Neutrophil (primary cell): ENCODE results near the gene RPS6KB2.
A peak's percentile ranks its signal among the peaks of the same experiment; 100 is the strongest.
"Not testable (repeated sequence)": the region's sequence is repeated elsewhere in the genome, so short reads cannot be mapped to it uniquely, and the experiment has no call there.

ENCODE experiments used
- H3K27ac ChIP-seq: fragments of 200-600 bp; sonication (generic); 2 replicates; pipeline ENCODE4 v1.5.1; 2016; ENCODE audit warnings: mild to moderate bottlenecking, moderate library complexity
- H3K27me3 ChIP-seq: fragments of 200-600 bp; sonication (generic); 2 replicates; pipeline ENCODE4 v1.6.0; 2016; ENCODE audit warnings: mild to moderate bottlenecking
- H3K36me3 ChIP-seq: fragments of 200-600 bp; sonication (generic); 2 replicates; pipeline ENCODE4 v1.5.1; 2017
- H3K4me1 ChIP-seq, 2 experiments: fragments of 200-600 bp in 1 of 2; sonication (generic) in 1 of 2; 1 replicate in 1 of 2; 2 replicates in 1 of 2; pipeline versions ENCODE4 v1.5.1 to v1.6.1; 2013 to 2016; ENCODE audit warnings: low read depth in 1 of 2, low read length in 1 of 2, mild to moderate bottlenecking in 1 of 2, moderate library complexity in 1 of 2; ENCODE audit not compliant: control insufficient read depth in 1 of 2, insufficient read depth in 1 of 2
- H3K4me3 ChIP-seq, 2 experiments: fragments of 200-600 bp in 1 of 2; sonication (generic) in 1 of 2; 1 replicate in 1 of 2; 2 replicates in 1 of 2; pipeline ENCODE4 v1.5.1; 2013 to 2016; ENCODE audit warnings: low read depth in 1 of 2, low read length in 1 of 2, mild to moderate bottlenecking in 1 of 2, moderate library complexity in 1 of 2
- H3K9me3 ChIP-seq: fragments of 200-600 bp; sonication (generic); 2 replicates; pipeline ENCODE4 v1.5.1; 2016
- TF ChIP-seq, protein P1 (sequence below): fragments of 200-600 bp; sonication (generic); IDR thresholded peaks from 2 replicates; pipeline ENCODE4 v1.5.1; 2016; ENCODE audit warnings: antibody characterized with exemption

RPS6KB2 gene

DNA sequence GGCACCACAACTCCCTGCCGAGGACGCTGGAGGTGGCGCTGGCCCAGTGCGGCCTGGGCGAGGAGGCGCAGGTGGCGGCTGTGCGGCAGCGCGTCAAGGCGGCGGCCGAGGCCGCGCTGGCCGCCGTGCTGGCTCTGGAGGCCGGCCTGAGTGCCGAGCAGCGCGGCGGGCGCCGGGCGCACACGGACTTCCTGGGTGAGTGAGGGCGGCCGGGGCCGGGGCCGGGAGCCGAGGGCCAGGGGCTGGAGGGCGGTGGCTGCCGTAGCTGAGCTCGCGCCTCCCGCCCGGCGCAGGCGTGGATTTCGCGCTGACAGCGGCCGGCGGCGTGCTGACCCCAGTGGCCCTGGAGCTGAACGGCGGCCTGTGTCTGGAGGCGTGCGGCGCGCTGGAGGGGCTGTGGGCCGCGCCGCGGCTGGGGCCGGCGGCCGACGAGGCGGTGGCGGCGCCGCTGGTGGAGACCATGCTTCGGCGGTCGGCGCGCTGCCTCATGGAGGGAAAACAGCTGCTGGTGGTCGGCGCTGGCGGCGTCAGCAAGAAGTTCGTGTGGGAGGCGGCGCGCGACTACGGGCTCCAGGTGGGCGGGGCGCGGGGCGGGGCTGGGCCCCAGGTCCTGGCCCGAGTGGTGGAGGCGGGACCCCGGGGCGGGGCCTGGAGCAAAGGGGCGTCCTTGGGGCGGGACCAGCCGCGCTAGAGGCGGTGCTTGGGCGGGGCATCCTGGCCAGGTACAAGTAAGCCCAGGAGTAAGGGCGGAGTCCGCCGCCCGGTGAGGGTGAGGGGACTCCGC is 7.5 kb upstream of the RPS6KB2 start:
- Histone ChIP-seq H3K4me1 (peaks cover 24 to 38% of the 10 kb centered on the region in 2 experiments), H3K9me3 (no peaks in the 10 kb centered on the region), H3K27ac (peak overlapping the region; percentile 82), H3K4me3 (peak overlapping the region; percentile 64 to 83), H3K27me3 (peaks cover 43% of the 10 kb centered on the region), H3K36me3 (no peaks in the 10 kb centered on the region)
- TF ChIP-seq, protein P1, sequence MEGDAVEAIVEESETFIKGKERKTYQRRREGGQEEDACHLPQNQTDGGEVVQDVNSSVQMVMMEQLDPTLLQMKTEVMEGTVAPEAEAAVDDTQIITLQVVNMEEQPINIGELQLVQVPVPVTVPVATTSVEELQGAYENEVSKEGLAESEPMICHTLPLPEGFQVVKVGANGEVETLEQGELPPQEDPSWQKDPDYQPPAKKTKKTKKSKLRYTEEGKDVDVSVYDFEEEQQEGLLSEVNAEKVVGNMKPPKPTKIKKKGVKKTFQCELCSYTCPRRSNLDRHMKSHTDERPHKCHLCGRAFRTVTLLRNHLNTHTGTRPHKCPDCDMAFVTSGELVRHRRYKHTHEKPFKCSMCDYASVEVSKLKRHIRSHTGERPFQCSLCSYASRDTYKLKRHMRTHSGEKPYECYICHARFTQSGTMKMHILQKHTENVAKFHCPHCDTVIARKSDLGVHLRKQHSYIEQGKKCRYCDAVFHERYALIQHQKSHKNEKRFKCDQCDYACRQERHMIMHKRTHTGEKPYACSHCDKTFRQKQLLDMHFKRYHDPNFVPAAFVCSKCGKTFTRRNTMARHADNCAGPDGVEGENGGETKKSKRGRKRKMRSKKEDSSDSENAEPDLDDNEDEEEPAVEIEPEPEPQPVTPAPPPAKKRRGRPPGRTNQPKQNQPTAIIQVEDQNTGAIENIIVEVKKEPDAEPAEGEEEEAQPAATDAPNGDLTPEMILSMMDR, result peak; percentile 67

DNA sequence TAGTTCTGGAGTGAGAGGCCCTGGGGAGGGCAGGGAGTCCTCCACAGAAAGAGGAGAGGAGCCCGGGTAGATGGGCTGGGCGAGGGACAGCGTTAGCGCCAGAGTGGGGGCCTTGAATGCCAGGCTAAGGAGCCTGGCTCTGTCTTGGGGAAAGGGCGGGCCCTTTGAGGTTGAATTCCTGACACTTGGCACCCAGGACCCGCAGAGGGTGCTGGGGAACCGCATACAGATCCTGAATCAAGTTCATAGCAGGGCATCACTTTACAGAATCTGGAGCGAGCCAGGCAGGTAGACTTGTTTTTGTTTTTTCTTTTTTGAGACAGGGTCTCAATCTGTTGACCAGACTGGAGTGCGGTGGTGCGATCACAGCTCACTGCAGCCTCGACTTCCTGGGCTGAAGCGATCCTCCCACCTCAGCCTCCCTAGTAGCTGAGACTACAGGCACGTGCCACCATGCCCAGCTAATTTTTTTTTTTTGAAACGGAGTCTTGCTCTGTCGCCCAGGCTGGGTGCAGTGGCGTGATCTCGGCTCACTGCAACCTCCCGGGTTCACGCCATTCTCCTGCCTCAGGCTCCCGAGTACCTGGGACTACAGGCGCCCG is 6.8 kb upstream of the RPS6KB2 start:
- peaks cover 36% of the 10 kb centered on the region for H3K27me3 ChIP-seq
- peaks cover 24 to 37% of the 10 kb centered on the region in 2 experiments for H3K4me1 ChIP-seq
- no peaks in the 10 kb centered on the region for H3K9me3 ChIP-seq
- TF ChIP-seq, protein P1, result no peak
- H3K36me3 ChIP-seq, result no peaks in the 10 kb centered on the region
- H3K27ac ChIP-seq, result peak overlapping the region; percentile 82
- H3K4me3 ChIP-seq, result peak overlapping the region; percentile 64 to 83

DNA sequence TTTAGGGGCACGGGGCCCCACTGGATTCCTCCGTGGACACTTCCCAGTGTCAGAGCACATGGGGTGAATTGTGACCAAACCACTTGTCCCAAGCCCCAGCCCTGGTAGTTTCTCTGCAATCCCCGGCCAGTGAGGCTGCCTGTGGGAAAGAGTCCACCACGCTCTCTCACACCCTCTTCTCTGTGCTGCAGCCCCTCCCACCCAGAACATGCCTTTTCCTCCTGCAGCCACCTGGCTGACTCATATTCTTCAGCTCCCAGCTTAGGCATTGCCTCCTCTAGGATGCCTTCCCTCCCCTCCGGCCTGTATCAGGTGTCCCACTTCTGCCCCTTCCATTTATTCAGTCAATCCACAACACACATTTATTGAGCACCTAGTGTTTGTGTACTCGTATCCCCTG is 5.4 kb upstream of the RPS6KB2 start:
- Histone ChIP-seq H3K4me3 (no peak overlapping the region), H3K27me3 (peaks cover 23% of the 10 kb centered on the region), H3K27ac (no peak overlapping the region), H3K4me1 (peaks cover 29 to 41% of the 10 kb centered on the region in 2 experiments), H3K36me3 (no peaks in the 10 kb centered on the region), H3K9me3 (no peaks in the 10 kb centered on the region)
- TF ChIP-seq, protein P1, result no peak

DNA sequence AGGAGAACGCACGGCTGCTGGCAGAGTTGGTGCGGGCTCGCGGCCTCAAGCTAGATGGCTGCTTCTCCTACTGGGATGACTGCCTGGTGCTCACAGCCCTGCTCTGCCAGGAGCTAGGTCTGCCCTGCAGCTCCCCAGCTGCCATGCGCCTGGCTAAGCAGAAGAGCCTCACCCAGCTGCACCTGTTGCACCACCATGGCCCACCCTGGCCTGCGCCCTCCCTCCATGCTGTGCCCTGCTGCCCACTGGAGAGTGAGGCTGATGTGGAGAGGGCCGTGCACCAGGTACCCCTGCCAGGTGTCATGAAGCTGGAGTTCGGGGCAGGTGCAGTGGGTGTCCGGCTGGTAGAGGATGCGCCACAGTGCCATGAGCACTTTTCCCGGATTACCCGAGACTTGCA is 4.8 kb upstream of the RPS6KB2 start:
- H3K4me1 ChIP-seq, result peaks cover 31 to 40% of the 10 kb centered on the region in 2 experiments
- H3K27me3 ChIP-seq, result peaks cover 17% of the 10 kb centered on the region
- no peaks in the 10 kb centered on the region for H3K36me3 ChIP-seq
- H3K4me3 ChIP-seq, result no peak overlapping the region
- no peak overlapping the region for H3K27ac ChIP-seq
- H3K9me3 ChIP-seq, result no peaks in the 10 kb centered on the region
- TF ChIP-seq, protein P1, result no peak

DNA sequence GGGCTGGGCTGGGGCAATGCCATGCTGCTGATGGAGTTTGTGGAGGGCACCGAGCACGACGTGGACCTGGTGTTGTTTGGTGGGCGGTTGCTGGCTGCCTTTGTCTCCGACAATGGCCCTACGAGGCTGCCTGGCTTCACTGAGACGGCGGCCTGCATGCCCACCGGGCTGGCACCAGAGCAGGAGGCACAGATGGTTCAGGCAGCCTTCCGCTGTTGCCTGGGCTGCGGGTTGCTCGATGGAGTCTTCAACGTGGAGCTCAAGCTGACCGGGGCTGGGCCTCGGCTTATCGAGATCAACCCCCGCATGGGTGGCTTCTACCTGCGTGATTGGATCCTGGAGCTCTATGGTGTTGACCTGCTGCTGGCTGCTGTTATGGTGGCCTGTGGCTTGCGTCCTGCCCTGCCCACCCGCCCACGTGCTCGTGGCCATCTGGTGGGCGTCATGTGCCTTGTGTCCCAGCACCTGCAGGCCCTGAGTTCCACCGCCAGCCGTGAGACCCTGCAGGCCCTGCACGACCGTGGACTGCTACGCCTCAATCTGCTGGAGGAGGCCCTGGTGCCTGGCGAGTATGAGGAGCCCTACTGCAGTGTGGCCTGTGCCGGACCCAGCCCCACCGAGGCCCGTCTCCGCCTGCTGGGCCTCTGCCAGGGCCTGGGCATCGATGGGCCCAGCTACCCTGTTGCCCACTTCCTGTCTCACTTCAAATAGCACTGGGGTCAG is 4.2 kb upstream of the RPS6KB2 start:
- Histone ChIP-seq H3K36me3 (no peaks in the 10 kb centered on the region), H3K4me3 (no peak overlapping the region), H3K27ac (no peak overlapping the region), H3K4me1 (peaks cover 31 to 38% of the 10 kb centered on the region in 2 experiments), H3K9me3 (no peaks in the 10 kb centered on the region), H3K27me3 (peaks cover 12% of the 10 kb centered on the region)
- TF ChIP-seq, protein P1, result no peak

DNA sequence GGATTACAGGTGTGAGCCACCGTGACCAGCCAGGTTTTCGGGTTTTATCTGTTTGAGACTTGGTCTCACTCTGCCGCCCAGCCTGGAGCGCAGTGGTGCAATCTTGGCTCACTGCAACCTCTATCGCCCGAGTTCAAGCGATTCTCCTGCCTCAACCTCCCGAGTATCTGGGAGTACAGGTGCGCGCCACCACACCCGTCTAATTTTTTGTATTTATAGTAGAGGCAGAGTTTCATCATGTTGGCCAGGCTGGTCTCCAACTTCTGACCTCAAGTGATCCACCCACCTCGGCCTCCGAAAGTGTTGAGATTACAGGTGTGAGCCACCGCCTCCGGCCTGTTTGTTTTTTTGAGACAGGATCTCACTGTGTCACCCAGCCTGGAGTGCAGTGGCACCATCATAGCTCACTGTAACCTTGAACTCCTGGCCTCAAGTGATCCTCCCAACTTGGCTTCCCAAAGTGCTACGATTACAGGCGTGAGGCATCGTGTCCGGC is 882 bp upstream of the RPS6KB2 start:
- peak overlapping the region; percentile 74 to 78 for H3K4me3 ChIP-seq
- H3K9me3 ChIP-seq, H3K27me3 ChIP-seq: not testable (repeated sequence)
- peaks cover 29% of the 10 kb centered on the region for H3K36me3 ChIP-seq
- H3K27ac ChIP-seq, result peak overlapping the region; percentile 81
- peaks cover 18 to 25% of the 10 kb centered on the region in 2 experiments for H3K4me1 ChIP-seq
